ENCODE results near the gene TCEAL8. TPM values are rescaled to one million over a fixed set of nuclear protein-coding genes. Genes with fewer than 3 reads are reported as not detected.

TCEAL8 gene, protein sequence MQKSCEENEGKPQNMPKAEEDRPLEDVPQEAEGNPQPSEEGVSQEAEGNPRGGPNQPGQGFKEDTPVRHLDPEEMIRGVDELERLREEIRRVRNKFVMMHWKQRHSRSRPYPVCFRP
- 58.8 and 63.6 TPM in 2 replicates for total RNA-seq

DNA sequence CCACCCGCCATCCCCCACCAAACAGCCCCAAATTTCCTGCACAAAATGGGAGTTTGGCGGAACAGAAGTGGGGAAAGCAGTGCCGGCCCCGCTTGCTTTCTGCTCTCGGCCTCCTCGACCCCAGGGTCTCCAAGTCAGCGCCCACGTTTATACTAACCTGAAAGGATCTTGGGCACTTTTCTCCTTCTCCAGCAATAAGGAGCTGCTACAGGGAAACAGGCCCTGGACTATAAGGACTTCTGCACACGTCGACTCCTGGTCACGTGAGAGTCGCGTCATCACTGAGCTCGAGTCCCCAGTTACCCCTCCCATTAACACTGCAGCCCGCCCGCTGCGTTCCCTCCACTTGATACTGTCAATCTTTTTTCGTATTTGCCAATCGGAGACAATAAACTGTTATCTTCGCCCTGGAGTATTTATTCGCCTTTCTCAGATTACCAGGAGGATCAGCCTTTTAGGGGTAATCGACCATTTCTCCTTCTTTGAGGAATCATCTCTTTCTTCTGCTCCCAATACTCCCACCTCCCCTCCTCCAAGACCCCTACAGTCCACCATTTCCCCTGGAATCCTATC, at the start of gene TCEAL8:
Gene TCEAL8, minus strand, starts transcription at position 235 of the 573 bp plus-strand sequence. CDS start 1,176 bp downstream, outside the sequence.

DNA sequence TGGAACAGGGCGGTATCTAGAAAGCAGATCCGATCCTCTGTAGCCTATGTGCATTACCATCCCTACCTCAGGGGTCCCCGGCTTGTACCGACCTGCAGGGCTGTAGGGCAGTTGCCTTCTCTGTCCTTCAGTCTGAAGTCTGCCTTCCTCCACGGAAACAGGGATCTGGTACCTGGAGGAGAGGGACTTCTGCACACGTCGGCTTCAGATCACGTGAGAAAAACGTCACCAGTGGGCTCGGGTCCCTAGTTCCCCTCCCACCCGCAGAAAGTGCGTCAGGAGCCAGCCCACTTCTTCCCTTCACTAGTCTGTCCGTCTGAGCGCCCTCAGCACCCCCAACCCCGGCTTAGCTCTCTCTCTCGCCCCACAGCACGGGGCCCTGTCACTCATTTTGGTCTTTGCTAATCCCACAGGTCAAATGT, 21.6 kb upstream of the TCEAL8 start, which contains the start of gene TCEAL5:
Gene TCEAL5, minus strand, starts transcription at position 170 of the 422 bp plus-strand sequence. CDS start 2,187 bp downstream, outside the sequence.

DNA sequence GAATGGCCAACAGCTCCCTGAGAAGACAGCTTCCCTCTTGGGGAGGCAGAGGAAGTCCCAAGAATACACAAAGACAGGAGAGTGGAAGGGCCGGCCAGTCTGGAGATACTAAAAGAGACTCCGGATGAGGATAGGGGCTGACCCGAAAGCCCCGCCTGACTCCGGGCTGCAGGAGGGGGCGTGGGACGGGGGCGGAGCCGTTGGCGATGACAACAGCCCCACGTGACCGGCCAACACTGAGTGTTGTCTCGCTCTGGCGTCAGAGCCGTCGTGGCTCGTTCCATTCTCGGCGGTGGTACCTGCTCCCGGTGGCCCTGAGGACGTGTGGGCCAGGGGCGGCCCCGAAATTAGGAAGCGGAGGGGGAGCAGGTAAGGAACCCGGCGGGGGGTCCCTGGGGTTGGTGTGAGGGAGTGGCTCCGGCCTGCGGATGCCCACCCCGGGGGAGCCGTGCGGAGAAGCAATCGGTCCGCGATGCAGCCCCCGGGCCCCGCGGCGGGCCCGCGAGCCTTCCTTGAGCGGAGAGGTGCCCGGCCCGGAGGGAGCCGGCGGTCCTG, 40.0 kb downstream of the TCEAL8 start, which contains the start of gene BEX4:
Gene BEX4, plus strand, starts transcription at position 239 of the 555 bp plus-strand sequence. CDS start 1,046 bp downstream, outside the sequence.

Other genes with a start within 250 kb of the TCEAL8 start
- gene BEX1, start 191.0 kb downstream of the TCEAL8 start, total RNA-seq, result 0.32 TPM in 1 of 2 replicates, not detected in the other
- not detected in 2 replicates for gene NXF3, start 162.0 kb downstream of the TCEAL8 start, total RNA-seq
- gene BEX4, start 40.0 kb downstream of the TCEAL8 start, total RNA-seq, result 10.4 and 21.0 TPM in 2 replicates
- not detected in 2 replicates for gene TCEAL5, start 21.6 kb upstream of the TCEAL8 start, total RNA-seq
- 1.3 and 1.5 TPM in 2 replicates for gene BEX2, start 55.8 kb upstream of the TCEAL8 start, total RNA-seq
- 0.88 and 2.8 TPM in 2 replicates for gene TCEAL7, start 75.1 kb upstream of the TCEAL8 start, total RNA-seq
- gene TCEAL9, start 101.4 kb upstream of the TCEAL8 start, total RNA-seq, result 61.4 and 90.8 TPM in 2 replicates
- gene BEX3, start 121.4 kb upstream of the TCEAL8 start, total RNA-seq, result 177 and 284 TPM in 2 replicates

All from bladder microvascular endothelial cell (primary cell).